ENCODE data around the gene UFSP1. TPM values are rescaled to one million over a fixed set of nuclear protein-coding genes. Genes with fewer than 3 reads are reported as not detected.

Gene UFSP1
- total and polyA plus RNA-seq, 7 donors, result 1.8 to 7.1 (median 3.0) TPM

GRCh38 chr7:100886142-100886935 lies 3.2 kb downstream of the UFSP1 start:
- H3K36me3 ChIP-seq, result peaks cover 59 to 73% (median 68%) of the 10 kb centered on the region in 4 donors
- H3K27me3 ChIP-seq, result no peaks in the 10 kb centered on the region
- 92 to 93% methylated on average over 27 of the region's 27 CpGs for WGBS, 2 donors
- no peak overlapping the region for H3K4me3 ChIP-seq
- DNase-seq, result no peak
- intact Hi-C loops (cut with DNase I), result no loop called here
- H3K4me1 ChIP-seq, result peaks cover 0 to 37% (median 32%) of the 10 kb centered on the region in 4 donors
- H3K27ac ChIP-seq, result no peak overlapping the region
- TF ChIP-seq EP300 (IDR thresholded peaks at IDR 0.05) (no peak), CTCF (IDR thresholded peaks at IDR 0.05) (no peak), POLR2A (IDR thresholded peaks at IDR 0.05) (no peak), POLR2AphosphoS5 (IDR thresholded peaks at IDR 0.05) (no peak)
- H3K9me3 ChIP-seq, result no peaks in the 10 kb centered on the region

- DNase-seq, result no peak
- H3K36me3 ChIP-seq, result peaks cover 60 to 81% (median 71%) of the 10 kb centered on the region in 4 donors
- H3K4me1 ChIP-seq, result peaks cover 0 to 30% (median 25%) of the 10 kb centered on the region in 4 donors
- TF ChIP-seq POLR2A (IDR thresholded peaks at IDR 0.05), result no peak
- TF ChIP-seq POLR2AphosphoS5 (IDR thresholded peaks at IDR 0.05), result no peak
- TF ChIP-seq CTCF (IDR thresholded peaks at IDR 0.05), result no peak
- TF ChIP-seq EP300 (IDR thresholded peaks at IDR 0.05), result no peak
- no peaks in the 10 kb centered on the region for H3K9me3 ChIP-seq
- WGBS, 2 donors, result 79 to 80% methylated on average over 22 of the region's 22 CpGs
- H3K27me3 ChIP-seq, result no peaks in the 10 kb centered on the region
- H3K27ac ChIP-seq, result no peak overlapping the region
- intact Hi-C loops (cut with DNase I), result no loop called here
- no peak overlapping the region for H3K4me3 ChIP-seq
Observed at GRCh38 chr7:100885440-100886141, 3.9 kb downstream of the UFSP1 start.

GRCh38 chr7:100884736-100885439 lies 4.6 kb downstream of the UFSP1 start:
- intact Hi-C loops (cut with DNase I), result no loop called here
- TF ChIP-seq POLR2AphosphoS5 (IDR thresholded peaks at IDR 0.05) (no peak), EP300 (IDR thresholded peaks at IDR 0.05) (no peak), CTCF (IDR thresholded peaks at IDR 0.05) (no peak), POLR2A (IDR thresholded peaks at IDR 0.05) (no peak)
- Histone ChIP-seq H3K4me1 (peaks cover 0 to 26% (median 19%) of the 10 kb centered on the region in 4 donors), H3K4me3 (no peak overlapping the region), H3K27ac (no peak overlapping the region), H3K27me3 (no peaks in the 10 kb centered on the region), H3K36me3 (peaks cover 60 to 81% (median 71%) of the 10 kb centered on the region in 4 donors), H3K9me3 (no peaks in the 10 kb centered on the region)
- no peak for DNase-seq
- WGBS, 2 donors, result 92 to 93% methylated on average over 29 of the region's 29 CpGs

GRCh38 chr7:100882785-100883526 lies 6.6 kb downstream of the UFSP1 start:
- Histone ChIP-seq H3K9me3 (no peaks in the 10 kb centered on the region), H3K27ac (no peak overlapping the region), H3K36me3 (peaks cover 53 to 82% (median 69%) of the 10 kb centered on the region in 4 donors), H3K4me3 (no peak overlapping the region), H3K27me3 (no peaks in the 10 kb centered on the region), H3K4me1 (peaks cover 0 to 13% (median 7%) of the 10 kb centered on the region in 4 donors)
- TF ChIP-seq POLR2AphosphoS5 (IDR thresholded peaks at IDR 0.05) (no peak), EP300 (IDR thresholded peaks at IDR 0.05) (no peak), POLR2A (IDR thresholded peaks at IDR 0.05) (no peak), CTCF (IDR thresholded peaks at IDR 0.05) (no peak)
- no peak for DNase-seq
- 96% methylated on average over 24 of the region's 24 CpGs for WGBS, 2 donors
- intact Hi-C loops (cut with DNase I), result no loop called here

All from sigmoid colon (tissue), 7 donors.